GM19395 (cell line): ENCODE results near the gene PRXL2B.
"Not testable (repeated sequence)": the region's sequence is repeated elsewhere in the genome, so short reads cannot be mapped to it uniquely, and the experiment has no call there.

Source experiments
- ATAC-seq: cut with Tn5 transposase; IDR thresholded peaks from one replicate; pipeline ENCODE4 v1.9.1; 2021; ENCODE audit warnings: mild to moderate bottlenecking, moderate library complexity; ENCODE audit not compliant: unreplicated experiment

PRXL2B gene, protein sequence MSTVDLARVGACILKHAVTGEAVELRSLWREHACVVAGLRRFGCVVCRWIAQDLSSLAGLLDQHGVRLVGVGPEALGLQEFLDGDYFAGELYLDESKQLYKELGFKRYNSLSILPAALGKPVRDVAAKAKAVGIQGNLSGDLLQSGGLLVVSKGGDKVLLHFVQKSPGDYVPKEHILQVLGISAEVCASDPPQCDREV

DNA sequence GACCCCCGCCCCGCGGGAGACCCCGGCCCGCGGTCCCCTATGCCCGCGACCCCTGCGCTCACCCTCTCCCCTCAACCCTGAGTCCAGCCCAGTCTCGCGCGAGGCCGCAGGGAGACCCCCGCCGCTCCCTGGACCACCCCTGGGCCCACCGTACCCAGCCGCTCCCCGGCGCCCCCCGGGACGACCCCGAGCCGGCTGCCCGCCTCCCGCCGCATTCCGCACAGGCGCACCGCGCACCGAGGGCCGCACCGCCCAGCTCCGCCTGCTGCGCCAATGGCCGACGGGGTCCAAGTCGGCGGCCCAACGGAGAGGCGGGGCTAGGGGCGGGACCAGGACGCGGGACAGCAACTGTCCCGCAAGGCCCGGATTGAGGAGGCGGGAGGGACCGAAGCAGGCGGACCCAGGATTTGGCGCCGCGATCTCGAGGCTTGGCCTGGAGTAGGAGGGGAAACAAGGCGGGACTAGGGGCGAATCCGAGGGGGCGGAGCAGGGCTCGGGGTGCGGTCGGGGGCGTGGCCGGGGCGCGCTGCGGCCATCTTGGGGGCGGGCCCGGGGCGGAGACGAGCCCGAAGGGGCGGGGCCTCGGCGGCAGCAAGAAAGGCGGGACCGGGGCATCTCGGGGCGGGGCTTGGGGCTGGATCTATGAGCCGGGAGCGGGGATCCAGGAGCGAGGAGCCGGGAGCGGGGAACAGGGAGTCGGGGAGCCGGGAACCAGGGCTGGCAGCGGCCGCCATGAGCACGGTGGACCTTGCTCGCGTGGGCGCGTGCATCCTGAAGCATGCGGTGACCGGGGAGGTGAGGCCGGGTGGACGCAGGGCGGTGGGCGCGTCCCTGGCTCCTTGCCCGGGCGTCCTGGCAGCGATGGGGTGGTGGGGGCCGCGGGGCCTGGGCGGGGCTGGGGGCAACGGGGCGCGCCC, at the start of gene PRXL2B:
TSS of gene PRXL2B (plus strand) at position 624 of the 917 bp plus-strand sequence. CDS start at position 733, 109 bp downstream.
- peak; percentile 62 for ATAC-seq

DNA sequence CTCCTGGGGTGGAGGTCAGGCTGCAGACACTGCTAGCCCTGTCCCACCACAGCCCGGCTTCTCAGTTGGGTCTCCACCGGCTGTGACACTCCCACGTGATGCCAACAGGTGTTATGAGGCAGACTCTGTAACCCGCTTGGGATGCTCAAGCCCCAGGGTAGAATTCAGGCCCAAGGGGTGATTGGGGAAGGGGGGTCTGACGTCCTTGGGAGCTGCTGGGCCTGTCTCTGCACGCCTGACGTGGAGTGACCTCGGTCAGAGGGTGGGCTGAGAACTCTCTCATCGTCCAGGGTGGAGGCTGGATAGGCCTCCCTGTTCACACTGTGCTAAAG, 48.8 kb upstream of the PRXL2B start:
- no peak for ATAC-seq

DNA sequence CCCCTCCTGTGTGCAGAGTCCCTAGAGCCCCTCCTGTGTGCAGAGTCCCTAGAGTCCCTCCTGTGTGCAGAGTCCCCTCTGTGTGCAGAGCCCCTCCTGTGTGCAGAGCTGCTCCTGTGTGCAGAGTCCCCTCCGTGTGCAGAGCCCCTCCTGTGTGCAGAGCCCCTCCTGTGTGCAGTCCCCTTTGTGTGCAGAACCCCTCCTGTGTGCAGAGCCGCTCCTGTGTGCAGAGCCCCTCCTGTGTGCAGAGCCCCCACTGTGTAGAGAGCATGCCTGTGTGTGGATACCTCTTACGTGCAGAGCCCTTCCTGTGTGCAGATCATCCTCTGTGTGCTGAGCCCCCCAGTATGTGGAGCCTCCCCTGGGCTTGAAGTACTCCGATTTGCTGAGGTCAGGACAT, 48.2 kb upstream of the PRXL2B start:
- ATAC-seq, result no peak

DNA sequence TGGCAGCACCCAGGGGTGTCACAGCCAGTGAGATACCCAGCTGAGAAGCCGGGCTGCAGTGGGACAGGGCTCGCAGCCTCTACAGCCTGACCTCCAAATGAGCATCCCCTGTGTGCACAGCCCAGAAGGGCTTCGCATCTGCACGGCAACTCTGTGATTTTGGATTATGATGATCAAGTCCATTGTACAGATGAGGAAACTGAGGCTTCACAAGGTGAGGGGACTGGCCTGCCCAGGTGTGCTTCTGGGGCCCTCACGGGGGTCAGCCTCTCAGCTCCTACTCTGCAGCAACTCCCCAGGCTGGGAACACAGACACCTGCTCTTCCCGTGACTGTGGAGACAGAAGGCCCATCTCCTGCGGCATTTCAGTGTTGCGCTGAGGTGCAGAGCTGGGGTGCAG, 47.7 kb upstream of the PRXL2B start:
- ATAC-seq, result no peak

DNA sequence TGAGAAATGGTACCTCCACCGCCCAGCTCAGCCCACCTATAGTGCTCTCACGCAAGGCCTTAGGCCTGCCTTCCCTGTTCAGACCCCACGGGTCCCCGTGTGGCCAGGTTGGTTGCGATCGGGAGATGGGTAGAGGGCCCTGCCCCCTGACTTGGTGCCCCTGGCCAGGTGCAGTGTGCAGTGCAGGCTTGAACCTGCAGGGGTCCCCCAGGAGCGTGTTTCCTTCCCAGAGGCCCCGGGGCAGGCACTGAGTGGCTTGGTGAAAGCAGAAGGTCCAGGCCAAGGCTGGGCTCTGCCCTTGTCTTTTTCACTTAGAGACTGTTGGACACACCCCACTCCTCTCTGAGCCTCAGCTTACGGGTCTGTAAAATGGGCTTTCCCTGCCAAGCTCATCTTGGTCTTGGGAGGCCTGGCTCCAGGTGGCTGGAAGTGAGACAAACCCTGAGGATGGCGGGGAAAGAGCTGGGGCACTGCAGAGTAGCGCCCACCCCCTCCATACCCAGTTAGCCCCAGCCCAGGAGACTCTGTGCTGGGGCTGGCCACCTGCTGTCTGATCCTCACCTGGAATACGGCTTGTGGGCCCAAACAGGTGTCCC, 47.2 kb upstream of the PRXL2B start:
- ATAC-seq, result no peak

DNA sequence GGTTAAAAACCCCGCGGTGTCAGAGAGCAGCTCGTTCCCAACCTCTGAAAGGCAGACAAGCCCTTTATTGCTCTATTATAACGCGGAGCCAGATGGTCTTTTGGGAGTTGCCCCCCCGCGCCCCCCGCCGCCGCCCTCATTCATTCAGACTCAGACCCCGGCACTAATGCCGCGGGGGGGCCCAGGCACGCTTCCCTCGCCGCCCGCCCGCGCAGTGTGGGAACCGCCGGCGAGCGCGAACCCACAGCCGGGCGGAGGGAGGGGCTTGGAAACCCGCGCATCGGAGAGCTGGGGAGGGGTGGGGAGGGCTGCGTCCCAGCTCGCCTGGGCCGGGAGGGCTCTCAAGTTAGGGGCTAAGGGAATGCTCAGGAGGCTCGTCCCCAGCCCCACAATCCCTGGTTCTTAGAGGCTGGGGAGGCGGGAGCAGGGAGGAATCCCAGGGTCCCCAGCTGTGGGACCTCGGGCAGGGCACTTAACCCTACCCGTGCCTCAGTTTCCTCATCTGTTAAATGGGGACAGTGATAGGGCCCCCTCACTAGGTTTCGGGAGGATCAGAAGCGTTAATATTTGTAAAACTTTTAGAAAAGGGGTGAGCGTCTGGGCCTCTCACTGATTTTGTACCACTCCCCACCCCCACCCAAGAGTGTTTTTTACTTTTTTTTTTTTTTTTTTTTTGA, 45.6 kb upstream of the PRXL2B start:
- no peak for ATAC-seq

DNA sequence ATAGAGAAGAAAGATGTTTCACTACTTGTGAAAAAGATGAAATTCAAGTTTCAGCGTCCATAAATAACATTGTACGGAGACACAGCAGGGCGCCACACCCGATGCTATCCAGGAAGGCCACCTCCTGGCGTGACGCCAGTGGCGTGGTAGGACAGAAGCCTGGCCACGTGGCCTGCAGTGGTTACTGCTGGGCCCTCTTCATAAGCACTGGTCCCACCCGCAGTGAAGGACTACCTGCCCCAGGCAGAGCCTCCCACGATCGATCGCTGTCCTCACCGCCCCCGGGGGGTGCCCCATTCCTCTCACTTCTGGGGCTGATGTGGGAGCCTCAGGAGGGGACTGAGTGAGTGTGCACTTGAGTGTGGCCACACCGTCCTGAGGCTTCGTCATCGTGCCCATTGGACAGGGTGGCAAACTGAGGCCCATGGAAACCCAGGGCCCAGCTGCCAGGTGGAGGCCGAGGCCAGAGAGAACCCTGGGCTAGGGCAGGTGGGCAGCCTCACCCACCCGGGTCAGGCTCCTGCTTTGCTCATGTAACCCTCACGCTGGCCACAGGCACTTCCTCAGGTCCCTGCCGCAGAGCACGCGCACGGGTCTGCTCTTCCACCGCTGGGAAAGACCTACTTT, 44.8 kb upstream of the PRXL2B start:
- ATAC-seq, result no peak

DNA sequence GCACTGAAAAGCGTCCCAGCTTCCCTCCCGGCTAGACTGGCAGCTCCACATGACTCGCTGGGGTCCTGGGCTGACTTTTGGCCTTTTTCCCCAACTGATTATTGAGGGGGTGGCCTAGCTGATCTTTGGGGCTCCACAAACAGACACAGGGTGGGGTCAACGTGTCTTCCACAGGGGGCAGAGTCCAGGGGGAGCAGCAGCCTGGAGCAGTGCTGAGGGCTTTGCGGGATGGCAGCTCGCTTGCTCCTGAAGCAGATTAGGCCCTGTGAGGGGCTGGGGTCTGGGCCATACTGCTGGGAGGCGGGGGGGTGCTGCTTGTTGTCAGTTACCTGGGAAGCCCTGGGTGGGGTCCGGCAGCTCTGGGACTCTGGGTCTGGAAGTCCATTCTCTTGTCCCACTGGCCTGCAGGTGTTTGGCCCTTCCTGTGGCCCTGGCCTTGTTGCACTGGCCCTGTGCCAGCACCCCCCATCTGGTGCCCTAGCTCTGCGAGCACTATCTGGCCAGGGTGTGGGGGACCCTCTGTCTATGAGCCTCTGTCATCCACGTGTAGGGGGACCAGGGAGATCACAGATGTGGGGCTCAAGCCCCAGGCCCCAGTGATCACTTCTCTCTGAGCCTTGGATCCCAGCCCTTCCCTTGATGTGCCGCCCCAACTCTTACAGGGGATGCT, 44.2 kb upstream of the PRXL2B start:
- ATAC-seq, result no peak

DNA sequence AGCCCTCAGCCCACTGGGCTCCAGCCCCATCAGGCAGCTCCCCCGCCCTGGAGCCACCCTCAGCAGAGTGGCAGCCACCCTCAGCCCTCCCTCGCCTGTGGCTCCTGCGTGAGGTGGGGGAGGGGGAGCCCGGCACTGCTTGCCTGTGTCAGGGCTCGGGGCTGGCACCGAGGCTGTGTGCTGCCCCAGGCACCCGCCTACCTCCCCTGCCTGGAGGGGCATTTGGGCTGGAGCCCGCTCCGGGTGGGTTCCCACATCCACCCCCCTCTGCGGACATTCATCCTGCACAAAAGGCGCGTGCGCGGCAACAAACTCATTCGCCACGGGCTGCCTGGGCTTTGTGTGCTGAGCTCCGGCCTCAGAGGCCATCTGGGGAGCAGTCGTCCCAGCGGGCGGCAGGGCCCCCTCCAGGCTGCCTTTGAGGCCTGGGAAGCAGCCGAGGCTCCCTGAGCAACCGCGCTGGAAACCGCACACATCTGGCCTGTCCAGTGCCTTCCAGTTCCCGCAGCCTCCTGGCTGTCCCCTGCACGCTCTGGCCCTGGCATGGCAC, 43.0 kb upstream of the PRXL2B start:
- no peak for ATAC-seq

DNA sequence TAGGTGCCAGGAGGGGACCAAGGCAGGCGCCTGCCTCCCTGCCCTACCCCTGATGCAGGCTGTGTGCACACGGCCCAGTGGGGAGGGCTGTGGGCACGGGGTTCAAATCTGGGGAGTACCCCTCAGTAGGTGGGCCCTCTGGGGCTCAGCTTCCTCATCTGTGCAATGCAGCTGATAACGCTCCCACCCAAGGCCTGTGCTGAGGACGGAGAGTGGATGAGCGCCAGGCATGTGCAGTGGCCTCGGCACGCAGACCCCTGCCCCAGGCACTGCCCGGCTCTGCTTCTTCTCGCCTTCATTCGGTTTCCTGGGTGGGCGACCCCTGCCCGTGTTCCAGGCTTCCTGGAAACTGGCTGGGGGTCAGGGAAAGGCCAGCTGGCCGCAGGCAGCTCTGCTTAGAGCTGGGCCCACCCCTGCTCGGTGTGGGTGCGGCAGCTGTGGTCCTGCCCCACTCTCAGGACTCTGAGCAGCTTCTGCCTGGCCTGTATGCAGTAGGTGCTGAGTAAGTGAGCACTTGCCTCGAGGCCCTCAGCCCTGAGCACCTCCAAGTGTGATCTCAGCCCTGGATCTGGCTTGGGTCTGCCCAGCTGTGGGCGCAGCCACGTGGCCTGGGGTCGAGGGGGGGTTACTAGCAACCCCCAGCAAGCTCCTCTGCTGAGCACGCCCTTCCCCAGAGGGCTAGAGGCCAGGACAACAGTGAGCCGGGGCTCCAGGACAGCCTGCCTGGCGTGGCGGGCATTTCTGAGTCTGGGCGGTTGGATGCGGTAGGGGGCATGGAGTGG, 42.3 kb upstream of the PRXL2B start:
- ATAC-seq, result no peak

DNA sequence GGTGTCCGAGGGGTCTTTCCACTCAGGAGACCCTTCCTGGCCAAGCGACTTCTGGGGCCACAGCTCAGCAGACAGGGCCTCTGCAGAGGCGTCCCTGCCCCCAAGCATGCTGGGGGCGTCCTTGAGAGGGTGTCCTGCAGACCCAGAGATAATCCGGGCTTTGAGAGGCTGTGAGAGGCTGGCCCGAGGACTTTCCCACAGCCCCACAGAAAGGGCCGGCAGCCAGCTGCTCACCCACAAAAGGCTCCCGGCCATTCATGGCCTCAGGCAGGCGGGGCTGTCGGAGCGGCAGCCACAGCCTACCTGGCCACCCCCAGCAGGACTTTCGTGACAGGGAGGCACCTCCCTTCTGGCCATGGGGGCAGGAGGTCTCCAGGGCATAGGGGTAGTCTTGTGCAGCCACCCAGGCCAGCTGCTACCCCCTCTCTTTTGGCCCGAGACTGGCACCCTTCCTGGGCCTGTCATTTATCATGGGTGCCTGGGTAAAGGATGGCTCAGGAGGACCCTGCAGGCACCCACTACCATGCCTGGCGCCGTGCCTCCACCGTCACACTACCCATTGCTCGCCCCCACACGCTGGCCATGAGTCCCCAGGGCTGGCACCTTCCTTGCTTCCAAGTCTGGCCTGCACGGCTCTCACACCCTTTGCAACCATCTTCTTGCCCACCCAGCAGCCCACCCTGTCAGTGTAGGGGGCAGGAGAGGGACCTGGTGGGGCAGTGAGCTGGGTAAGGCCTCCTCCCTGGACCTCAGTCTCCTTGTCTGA, 41.5 kb upstream of the PRXL2B start:
- no peak for ATAC-seq

DNA sequence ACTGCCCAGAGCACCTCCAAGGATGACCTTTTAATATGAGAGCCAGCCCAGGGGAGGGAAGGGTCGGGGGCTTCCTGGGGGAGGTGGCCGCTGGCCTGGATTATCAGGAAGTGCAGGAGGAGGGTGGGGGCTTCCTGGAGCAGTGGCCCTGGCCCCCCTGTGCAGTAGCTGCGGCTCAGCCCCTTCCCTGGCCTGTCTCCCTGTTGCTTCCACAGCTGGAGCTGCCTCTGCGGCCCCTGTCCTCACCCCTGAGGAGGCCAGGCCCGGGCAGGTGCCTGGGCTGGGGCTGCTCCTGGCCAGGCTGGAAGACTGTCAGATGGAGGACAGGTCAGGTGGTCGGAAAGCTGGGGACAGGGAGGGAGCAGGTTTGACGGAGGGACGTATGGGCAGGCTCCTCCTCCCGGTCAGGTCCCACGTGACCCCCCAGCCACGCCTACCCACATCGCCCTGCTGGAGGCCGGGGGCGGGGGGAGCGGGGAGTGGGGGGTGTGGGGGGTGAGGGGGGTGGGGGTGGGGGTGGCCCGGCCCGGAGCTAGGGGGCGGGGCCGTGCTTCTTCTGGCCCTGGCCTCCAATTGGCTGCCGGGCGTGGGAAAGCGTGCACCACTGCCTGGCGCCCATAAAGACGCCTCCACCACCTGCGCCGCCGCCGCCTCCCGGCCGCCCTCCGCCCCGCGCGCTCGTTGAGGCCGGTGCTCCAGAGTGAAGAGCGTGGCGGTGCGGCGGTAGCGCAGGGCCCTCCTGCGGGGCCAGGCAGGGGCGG, 40.6 kb upstream of the PRXL2B start:
- peak; percentile 25 for ATAC-seq

DNA sequence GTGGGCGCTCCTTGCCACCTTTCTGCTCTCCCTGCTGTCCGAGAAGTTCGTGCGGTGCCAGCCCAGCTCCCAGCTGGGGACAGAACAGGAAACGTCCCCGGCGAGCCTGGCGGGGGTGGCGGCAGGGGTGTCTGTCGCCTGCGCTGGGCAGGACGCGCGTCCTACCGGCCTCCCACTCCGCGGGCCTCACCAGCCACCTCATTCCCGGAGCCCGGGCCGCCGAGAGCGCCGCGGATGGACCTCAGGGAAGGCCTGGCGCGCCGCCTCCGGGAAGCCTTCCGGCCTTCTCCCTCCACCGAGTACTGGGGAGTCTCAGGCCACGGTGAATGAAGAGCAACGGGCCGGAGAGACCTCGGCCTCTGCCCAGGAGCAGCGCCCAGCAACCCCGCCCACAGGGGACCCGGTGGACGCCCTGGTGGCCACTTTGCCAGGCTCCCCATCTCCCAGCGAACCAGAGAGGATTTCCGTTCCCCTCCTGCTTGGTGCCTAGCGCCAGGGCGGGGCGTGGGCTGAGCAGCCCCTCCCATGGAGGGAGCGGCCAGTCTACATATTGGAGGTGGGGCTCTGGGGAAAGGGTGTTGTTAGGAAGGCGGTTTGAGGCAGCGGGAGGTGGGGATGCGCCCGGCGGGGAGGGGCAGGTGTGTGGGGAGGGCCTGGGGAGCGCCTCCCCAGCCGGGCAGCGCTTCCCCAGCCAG, 39.9 kb upstream of the PRXL2B start:
- peak; percentile 39 for ATAC-seq

DNA sequence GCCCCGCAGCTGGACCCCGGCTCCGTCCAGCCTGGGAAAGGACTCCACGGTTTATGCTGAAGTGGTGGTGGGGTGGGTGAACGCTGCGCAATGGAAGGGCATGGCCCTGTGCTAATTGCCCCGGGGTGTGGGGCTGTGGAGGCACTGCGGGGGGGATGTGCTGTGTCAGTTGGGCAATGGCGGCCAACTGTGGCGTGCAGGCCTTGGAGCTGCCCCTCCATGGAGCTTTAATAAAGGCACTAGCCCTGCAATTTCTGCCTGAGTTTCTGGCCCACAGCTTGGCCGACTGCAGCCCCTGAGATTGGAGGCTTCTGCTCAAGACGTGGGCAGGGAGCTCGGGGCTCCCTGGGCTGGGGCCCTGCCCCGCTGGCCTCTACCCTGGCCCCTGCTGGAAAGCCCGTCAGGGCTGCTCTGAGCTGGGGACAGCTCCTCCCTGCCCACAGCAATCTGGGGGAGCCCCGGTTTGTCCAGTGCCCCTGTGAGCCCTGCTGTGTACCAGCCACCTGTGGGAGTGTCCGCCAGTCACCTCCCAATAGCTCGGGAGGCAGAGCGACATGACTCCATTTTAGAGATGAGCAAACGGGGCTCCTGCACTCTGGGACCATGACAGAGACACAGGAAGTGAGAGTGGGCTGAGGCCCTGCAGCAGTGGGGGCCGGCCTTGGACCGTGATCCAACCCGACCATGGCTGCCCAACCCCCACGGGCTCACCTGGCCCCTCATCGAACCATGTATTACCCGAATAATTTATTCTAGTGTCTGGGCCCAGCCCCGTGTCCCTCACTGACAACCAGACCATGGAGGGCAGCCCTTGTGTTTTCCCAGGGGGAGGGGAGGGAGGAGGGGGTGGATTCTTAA, 39.1 kb upstream of the PRXL2B start:
- no peak for ATAC-seq

DNA sequence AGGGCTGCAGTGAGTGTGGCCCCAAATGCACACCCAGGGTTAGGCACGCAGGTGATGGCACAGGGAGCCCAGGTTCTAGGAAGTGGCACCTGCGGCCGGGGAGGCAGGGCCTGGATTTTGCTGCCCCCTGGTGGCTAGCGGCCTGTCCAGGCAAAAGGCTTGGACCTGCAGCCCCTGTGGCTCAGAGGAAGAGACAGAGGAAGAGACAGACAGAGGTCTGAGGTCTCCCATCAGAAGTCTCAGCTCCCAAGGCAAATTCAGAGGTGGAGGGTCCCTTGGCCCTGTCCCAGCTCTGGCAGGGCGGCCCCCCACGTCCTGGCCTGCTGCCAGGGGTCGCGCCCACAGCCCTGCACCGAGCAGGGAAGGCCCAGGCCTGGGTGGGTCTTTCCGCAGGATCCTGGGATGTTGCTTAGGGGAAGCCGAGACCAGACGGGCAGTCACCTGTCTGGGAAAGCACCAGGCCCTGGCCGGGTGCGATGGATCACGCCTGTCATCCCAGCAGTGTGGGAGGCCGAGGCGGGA, 38.4 kb upstream of the PRXL2B start:
- ATAC-seq, result peak; percentile 19

DNA sequence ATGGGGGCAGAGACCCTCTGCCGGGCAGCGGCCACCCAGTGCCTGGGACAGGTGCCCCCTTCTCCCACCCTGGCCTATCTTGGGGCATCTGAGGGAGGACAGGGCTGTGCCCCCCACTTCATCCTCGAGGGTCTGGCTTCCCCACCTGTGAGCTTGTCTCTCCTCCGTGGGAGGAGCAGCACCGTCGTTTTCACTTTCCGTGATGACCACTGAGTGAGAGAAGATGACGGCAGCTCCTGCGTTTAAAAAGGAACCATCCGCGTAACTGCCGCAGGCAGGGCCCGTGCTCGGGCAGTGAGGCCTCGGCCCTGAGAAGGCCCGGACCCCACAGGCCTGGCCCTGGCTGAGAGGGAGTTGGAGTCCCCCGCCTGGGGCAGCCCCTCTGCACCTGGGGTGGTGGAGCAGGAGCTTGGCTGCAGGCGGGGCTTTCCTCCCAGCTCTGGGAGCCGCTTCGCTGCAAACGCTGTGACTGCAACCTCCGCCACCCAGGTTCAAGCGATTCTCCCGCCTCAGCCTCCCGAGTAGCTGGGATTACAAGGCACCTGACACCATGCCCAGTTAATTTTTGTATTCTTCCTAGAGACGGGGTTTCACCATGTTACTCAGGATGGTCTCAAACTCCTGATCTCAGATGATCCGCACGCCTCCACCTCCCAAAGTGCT, 37.1 kb upstream of the PRXL2B start:
- ATAC-seq, result not testable (repeated sequence)
